Peyer's patch (tissue), 4 donors: ENCODE data around the gene CSNK2A1.

Source experiments
- POLR2A ChIP-seq, 2 donors: fragments of 450-650 bp; IDR thresholded peaks; one replicate each; pipeline ENCODE4 v1.5.1; 2017; ENCODE audit warnings: antibody characterized with exemption in 2 of 2, mild to moderate bottlenecking in 2 of 2, moderate library complexity in 2 of 2
- TF ChIP-seq, protein P1 (sequence below), 6 experiments: fragments of 450-650 bp in 4 of 6; fragments of 200-600 bp in 2 of 6; sonication (generic) in 1 of 6; IDR thresholded peaks; one replicate each; pipeline ENCODE4 v1.5.1; 2017 to 2019; ENCODE audit warnings: antibody characterized with exemption in 6 of 6, mild to moderate bottlenecking in 3 of 6, moderate library complexity in 1 of 6

DNA sequence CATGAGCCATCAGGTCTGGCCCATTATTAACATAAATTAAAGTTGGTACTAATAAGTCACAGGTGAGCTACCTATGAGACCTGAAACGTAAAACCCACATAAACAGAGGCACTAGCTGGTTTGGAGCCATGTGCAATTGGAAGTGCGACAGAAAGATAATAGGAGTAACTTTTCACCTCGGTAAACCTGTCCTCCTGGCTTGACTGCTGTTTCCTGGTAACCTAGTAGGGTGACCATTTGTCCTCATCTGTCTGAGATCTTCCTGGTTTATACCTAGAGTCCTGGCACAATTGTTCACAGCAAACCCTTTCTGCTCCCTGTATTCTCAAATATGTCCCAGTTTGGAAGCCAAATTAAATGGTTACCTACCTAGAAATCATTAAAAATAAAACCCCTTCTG, 88.6 kb downstream of the CSNK2A1 start:
- TF ChIP-seq POLR2A (IDR thresholded peaks at IDR 0.05): no peak
- TF ChIP-seq, protein P1, sequence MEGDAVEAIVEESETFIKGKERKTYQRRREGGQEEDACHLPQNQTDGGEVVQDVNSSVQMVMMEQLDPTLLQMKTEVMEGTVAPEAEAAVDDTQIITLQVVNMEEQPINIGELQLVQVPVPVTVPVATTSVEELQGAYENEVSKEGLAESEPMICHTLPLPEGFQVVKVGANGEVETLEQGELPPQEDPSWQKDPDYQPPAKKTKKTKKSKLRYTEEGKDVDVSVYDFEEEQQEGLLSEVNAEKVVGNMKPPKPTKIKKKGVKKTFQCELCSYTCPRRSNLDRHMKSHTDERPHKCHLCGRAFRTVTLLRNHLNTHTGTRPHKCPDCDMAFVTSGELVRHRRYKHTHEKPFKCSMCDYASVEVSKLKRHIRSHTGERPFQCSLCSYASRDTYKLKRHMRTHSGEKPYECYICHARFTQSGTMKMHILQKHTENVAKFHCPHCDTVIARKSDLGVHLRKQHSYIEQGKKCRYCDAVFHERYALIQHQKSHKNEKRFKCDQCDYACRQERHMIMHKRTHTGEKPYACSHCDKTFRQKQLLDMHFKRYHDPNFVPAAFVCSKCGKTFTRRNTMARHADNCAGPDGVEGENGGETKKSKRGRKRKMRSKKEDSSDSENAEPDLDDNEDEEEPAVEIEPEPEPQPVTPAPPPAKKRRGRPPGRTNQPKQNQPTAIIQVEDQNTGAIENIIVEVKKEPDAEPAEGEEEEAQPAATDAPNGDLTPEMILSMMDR (IDR thresholded peaks at IDR 0.05): no peak
